CD4-positive, alpha-beta T cell treated with Interleukin-15 for 4 hours (primary cell): Measurements from ENCODE around the gene PYCARD.
"Not testable (repeated sequence)": the region's sequence is repeated elsewhere in the genome, so short reads cannot be mapped to it uniquely, and the experiment has no call there.

Source experiments
- DNase-seq: peaks from one replicate; pipeline ENCODE4 v3.0.0-alpha.2; 2020; ENCODE audit warnings: low spot score

Gene PYCARD

GRCh38 chr16:31202414-31203375, at the start of gene PYCARD:
PYCARD (minus strand) TSS chr16:31202760; CDS start chr16:31202690, 70 bp downstream.
- no peak for DNase-seq

DNA sequence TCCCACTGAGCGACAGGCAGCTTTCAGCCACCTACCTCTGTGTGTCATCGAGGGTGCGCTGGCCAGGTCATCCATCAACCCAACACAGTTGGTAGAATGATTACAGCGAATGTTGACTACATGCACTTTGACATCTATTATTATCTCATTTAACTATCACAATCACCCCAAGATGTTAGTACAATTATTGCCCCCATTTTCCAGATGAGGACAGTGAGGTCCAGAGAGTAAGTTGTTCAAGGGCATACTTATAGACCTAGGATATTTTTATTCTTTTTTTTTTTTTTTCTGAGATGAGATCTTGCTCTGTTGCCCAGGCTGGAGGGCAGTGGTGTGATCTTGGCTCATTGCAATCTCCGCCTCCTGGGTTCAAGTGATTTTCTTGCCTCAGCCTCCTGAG, 48.9 kb upstream of the PYCARD start:
- no peak for DNase-seq

DNA sequence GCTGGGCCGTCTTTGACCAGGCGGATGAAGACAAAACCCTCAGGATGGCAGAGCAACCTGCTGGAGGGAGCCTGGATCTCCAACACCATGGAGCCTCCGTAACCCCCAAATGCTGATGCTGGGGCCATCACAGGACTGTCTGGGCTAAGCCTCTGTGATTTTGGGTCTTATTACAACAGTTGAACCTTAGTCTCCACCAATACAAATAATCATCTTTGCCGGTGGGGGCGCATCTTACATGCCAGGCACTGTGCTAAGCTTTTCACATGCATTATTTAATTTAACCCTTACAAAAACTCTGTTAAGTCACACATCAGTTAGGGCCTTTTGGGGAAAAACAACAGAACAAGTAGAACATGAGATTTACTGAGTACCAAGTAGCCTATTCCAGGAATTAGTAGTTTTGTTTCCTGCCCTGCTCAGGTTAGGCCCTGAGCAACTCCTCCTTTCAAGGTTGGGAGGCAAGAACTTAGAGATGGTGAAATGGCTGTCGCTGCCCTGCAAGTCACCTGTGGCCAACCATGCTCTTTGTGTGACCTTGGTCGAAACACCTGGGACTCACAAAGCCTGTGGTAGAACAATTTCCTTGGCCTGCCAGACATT, 48.3 kb upstream of the PYCARD start:
- DNase-seq, result no peak

GRCh38 chr16:31248344-31248743, 45.8 kb upstream of the PYCARD start:
- no peak for DNase-seq

GRCh38 chr16:31246296-31246695, 43.7 kb upstream of the PYCARD start:
- no peak for DNase-seq

DNA sequence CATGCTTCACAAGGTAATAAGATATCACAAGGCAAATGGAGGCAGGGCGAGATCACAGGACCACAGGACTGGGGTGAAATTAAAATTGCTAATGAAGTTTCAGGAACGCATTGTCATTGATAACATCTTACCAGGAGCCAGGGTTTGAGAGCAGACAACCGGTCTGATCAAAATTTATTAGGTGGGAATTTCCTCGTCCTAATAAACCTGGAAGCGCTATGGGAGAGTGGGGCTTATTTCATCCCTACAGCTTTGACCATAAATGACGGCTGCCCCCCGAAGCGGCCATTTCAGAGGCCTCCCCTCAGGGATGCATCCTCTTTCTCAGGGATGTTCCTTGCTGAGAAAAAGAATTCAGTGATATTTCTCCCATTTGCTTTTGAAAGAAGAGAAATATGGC, 43.0 kb upstream of the PYCARD start:
- DNase-seq, result not testable (repeated sequence)

GRCh38 chr16:31243734-31244670, 41.4 kb upstream of the PYCARD start:
- peak; percentile 5 for DNase-seq

GRCh38 chr16:31242206-31242605, 39.6 kb upstream of the PYCARD start:
- no peak for DNase-seq

- DNase-seq, result no peak
Observed at GRCh38 chr16:31238041-31238440, 35.5 kb upstream of the PYCARD start.

- DNase-seq, result no peak
Observed at GRCh38 chr16:31229501-31229900, 26.9 kb upstream of the PYCARD start.

- no peak for DNase-seq
Observed at GRCh38 chr16:31228206-31228605, 25.6 kb upstream of the PYCARD start.

DNA sequence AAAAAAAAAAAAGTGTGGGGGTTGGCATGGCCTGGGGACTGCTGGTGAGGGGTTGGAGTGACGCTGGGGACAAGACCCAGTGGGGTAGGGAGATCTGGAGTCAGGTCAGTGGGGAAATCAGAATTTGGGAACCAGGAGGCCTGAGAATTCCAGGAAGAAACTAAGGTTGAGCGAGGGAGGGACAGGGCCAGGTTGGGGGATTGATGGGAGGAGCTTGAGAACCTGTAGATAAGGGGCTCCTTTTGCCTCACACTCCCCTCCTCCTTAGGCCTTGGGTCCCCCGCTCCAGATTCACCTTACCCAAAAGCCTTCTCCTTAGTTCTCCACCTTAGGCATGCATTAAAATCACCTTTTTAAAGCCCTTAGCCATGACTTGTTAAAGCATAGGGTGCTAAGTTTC, 22.6 kb upstream of the PYCARD start:
- no peak for DNase-seq

- no peak for DNase-seq
Observed at GRCh38 chr16:31224092-31224955, 21.8 kb upstream of the PYCARD start.

- no peak for DNase-seq
Observed at GRCh38 chr16:31223044-31223443, 20.5 kb upstream of the PYCARD start.

GRCh38 chr16:31221357-31222160, 19.0 kb upstream of the PYCARD start:
- no peak for DNase-seq

DNA sequence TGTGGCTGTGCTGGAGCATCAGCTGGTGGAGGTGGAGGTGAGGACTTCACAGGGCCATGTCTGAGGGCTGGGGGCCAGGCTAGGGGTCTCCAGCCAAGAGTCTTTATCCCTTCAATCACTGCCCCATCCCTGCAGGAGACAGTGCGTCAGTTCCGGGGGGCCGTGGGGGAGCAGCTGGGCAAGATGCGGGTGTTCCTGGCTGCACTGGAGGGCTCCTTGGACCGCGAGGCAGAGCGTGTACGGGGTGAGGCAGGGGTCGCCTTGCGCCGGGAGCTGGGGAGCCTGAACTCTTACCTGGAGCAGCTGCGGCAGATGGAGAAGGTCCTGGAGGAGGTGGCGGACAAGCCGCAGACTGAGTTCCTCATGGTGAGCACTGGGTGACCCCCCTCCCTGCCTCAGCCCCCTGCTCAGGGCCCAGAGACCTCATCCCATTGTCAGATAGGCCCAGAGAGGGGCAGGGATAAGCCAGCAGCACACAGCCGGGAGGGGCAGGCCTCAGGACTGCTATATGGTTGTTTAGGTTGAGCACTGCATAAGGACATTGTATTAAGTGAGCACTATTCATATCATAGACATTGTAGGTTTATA, 16.7 kb upstream of the PYCARD start:
- DNase-seq, result no peak

- no peak for DNase-seq
Observed at GRCh38 chr16:31217136-31217530, 14.6 kb upstream of the PYCARD start.

GRCh38 chr16:31216422-31217135, 14.0 kb upstream of the PYCARD start, which contains the start of gene PYDC1:
PYDC1 (minus strand) TSS chr16:31217135; CDS start chr16:31217028, 107 bp downstream.
- DNase-seq, result no peak
